ENCODE measurements around the gene GCAT. TPM values are rescaled to one million over a fixed set of nuclear protein-coding genes. Genes with fewer than 3 reads are reported as not detected.

GCAT gene
- polyA plus RNA-seq, 1 experiment = 8.9 TPM

DNA sequence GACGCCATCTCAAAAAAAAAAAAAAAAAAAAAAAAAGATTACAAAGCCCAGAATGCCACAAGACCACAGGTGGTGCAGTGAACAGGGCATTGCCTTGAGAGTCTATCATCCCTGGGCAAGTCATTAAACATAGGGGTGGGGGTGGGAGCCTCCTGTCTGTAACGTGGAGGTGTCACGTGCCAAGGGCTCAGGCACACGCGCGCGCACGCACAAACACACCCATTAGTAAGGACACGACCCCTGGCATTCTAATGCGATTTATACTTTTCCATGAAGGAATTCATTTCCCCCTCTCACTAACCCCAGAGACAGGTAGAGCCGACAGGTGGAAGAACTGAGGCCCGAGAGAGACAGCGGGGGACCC is 5.8 kb upstream of the GCAT start:
- H3K9me3 ChIP-seq (ENCODE audit: control insufficient read depth, insufficient read depth, low read length) = no peaks in the 10 kb centered on the region; the same call in 1 of the 2 replicates
- no peak overlapping the region for H3K27ac ChIP-seq (ENCODE audit: low read depth, low read length)
- no peak for DNase-seq (ENCODE audit: low read depth, low spot score)
- POLR2A ChIA-PET = interaction anchor here (1.3 kb wide), 1 partner anchor 26 kb away, joined by 4 read pairs; no protein-coding TSS in a partner anchor
- TF ChIP-seq, protein P1, sequence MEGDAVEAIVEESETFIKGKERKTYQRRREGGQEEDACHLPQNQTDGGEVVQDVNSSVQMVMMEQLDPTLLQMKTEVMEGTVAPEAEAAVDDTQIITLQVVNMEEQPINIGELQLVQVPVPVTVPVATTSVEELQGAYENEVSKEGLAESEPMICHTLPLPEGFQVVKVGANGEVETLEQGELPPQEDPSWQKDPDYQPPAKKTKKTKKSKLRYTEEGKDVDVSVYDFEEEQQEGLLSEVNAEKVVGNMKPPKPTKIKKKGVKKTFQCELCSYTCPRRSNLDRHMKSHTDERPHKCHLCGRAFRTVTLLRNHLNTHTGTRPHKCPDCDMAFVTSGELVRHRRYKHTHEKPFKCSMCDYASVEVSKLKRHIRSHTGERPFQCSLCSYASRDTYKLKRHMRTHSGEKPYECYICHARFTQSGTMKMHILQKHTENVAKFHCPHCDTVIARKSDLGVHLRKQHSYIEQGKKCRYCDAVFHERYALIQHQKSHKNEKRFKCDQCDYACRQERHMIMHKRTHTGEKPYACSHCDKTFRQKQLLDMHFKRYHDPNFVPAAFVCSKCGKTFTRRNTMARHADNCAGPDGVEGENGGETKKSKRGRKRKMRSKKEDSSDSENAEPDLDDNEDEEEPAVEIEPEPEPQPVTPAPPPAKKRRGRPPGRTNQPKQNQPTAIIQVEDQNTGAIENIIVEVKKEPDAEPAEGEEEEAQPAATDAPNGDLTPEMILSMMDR (IDR thresholded peaks at IDR 0.05; ENCODE audit: low read depth, low read length) = no peak
- CTCF ChIA-PET = interaction anchor here (0.6 to 0.8 kb wide), 2 partner anchors 61 to 158 kb away, joined by 3 to 4 read pairs; no protein-coding TSS in a partner anchor
- H3K4me3 ChIP-seq (ENCODE audit: low read depth, low read length) = peak overlapping the region; percentile 60
- no peaks in the 10 kb centered on the region for H3K27me3 ChIP-seq (ENCODE audit: control insufficient read depth, insufficient read depth, low read length)

DNA sequence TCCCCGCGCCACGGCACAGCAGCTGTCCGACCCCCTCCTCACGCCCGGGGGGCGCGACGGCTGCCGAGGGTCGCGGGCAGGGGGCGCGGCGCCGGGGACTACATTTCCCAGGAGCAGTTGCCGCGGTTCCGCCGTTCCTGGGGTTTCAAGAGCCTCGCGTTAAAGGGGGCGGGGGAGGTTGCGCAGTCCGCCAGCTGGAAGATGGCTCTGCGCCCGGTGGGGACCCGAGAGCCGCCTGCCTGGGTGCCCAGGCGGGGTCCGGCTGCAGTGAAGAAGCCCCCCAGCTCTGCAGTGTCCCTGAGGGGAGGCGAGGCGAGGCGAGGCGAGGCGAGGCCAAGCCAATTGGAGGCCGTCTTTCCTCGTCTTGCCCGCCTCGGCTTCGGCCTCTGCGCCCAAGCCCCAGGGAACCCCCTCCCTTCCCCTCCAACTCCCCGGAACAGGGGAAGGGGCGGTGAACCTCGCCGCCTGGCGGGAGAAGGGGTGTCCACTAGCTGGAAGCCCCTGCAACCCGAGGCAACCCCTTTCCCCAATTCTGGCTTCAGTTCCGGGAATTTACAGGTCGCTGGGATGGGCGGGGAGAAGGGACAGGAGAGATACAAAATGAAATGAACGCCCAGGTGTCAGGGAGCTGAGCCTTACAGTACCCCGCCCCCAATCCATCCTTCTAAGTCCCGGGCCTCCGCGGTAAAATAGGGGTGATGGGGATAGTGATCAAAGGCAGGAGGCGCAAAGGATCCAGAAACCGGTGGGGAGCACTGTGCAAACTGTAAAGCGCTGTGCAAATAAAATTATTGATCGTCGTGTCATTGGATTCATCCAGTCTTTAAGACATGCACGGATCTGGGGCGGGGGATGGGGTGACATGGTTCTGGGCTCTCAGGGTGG is 5.2 kb upstream of the GCAT start:
- Histone ChIP-seq H3K9me3 (ENCODE audit: control insufficient read depth, insufficient read depth, low read length) (no peaks in the 10 kb centered on the region; the same call in 1 of the 2 replicates), H3K27ac (ENCODE audit: low read depth, low read length) (no peak overlapping the region), H3K27me3 (ENCODE audit: control insufficient read depth, insufficient read depth, low read length) (no peaks in the 10 kb centered on the region), H3K4me3 (ENCODE audit: low read depth, low read length) (peak overlapping the region; percentile 60)
- POLR2A ChIA-PET = interaction anchor here (0.7 to 1.3 kb wide), 2 partner anchors 26 to 248 kb away, joined by 3 to 4 read pairs; no protein-coding TSS in a partner anchor
- CTCF ChIA-PET = interaction anchor here (0.6 to 0.8 kb wide), 3 partner anchors 15 to 159 kb away, joined by 3 to 4 read pairs (median 3); no protein-coding TSS in a partner anchor
- TF ChIP-seq, protein P1 (IDR thresholded peaks at IDR 0.05; ENCODE audit: low read depth, low read length) = no peak
- no peak for DNase-seq (ENCODE audit: low read depth, low spot score)

DNA sequence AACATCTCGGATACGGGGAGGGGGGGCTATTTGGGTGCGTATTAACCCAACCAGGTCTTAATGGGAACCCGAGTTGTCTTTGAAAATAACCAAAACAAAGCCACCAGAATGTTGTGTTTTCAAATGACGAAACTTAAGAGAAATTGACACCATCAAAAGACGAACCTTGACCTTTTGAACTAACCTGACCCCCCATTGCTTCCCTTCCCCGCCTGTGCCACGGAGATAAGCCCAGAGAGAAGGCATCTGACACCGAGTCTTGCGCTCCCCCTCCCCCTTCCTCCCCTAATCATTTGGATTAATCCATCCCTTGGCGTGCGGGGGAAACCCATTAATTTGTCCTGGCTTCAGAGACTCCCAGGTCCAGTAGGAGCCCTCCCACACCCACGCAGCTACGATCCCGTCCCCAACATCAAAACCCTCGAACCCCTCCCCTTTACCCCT is 4.5 kb upstream of the GCAT start:
- TF ChIP-seq, protein P1 (IDR thresholded peaks at IDR 0.05; ENCODE audit: low read depth, low read length) = no peak
- DNase-seq (ENCODE audit: low read depth, low spot score) = no peak
- Histone ChIP-seq H3K27ac (ENCODE audit: low read depth, low read length) (no peak overlapping the region), H3K9me3 (ENCODE audit: control insufficient read depth, insufficient read depth, low read length) (no peaks in the 10 kb centered on the region; the same call in 1 of the 2 replicates), H3K27me3 (ENCODE audit: control insufficient read depth, insufficient read depth, low read length) (no peaks in the 10 kb centered on the region), H3K4me3 (ENCODE audit: low read depth, low read length) (no peak overlapping the region)
- ChIA-PET CTCF (no interaction called here), POLR2A (interaction anchor here (0.7 to 1.3 kb wide), 2 partner anchors 27 to 249 kb away, joined by 3 to 4 read pairs; no protein-coding TSS in a partner anchor)

DNA sequence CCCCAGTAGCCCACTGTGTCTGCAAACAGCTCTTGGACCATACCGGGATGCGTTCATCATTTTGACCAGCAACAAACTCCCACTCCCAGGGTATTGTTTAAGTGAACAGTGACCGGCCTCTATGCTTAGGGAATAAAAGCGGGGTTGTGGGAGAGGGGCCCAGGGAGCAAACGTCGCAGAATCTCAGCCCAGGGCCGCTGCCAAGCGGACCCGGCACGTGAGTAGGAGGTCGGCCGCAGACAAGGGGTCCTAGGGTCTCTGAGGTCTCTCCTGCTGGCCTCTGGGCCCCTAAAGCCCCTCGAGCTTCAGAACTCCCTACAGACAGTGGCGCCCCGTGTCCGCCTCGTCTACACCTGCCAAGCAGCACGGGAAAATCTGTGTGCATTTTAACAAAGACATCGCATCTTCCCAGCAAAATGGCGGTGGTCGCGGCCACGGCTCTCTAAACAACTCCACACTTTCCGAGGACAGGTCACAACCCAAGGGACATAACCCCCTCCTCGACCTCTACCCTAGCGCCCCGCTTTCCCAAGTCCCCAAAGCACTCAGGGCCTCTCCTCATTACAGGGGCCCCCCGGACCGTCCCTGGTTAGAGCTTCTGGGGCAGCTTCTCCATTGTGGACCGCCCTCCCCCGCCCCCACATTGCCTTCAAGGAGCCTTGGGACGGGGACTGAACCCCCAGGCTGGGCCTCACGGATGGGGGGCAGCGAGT is 3.9 kb upstream of the GCAT start:
- Histone ChIP-seq H3K4me3 (ENCODE audit: low read depth, low read length) (no peak overlapping the region), H3K9me3 (ENCODE audit: control insufficient read depth, insufficient read depth, low read length) (no peaks in the 10 kb centered on the region; the same call in 1 of the 2 replicates), H3K27ac (ENCODE audit: low read depth, low read length) (no peak overlapping the region), H3K27me3 (ENCODE audit: control insufficient read depth, insufficient read depth, low read length) (no peaks in the 10 kb centered on the region)
- TF ChIP-seq, protein P1 (IDR thresholded peaks at IDR 0.05; ENCODE audit: low read depth, low read length) = no peak
- POLR2A ChIA-PET = interaction anchor here (0.7 to 1.6 kb wide), 3 partner anchors 28 to 161 kb away, joined by 3 to 7 read pairs (median 4); partner anchors contain the start of gene LGALS1
- CTCF ChIA-PET = interaction anchor here (1.2 kb wide), 1 partner anchor 197 kb away, joined by 3 read pairs; no protein-coding TSS in a partner anchor
- DNase-seq (ENCODE audit: low read depth, low spot score) = no peak

Data from AG04450 (cell line).